Measurements from ENCODE around the gene RHOJ. TPM values are rescaled to one million over a fixed set of nuclear protein-coding genes. Genes with fewer than 3 reads are reported as not detected.

The RHOJ gene
- total and polyA plus RNA-seq, 10 of the 15 experiments (the other 5 are each of a cell fraction or from before 2014, with no cell fraction given), result not detected

GRCh38 chr14:63155511-63156185 lies 48.6 kb upstream of the RHOJ start (continued):
- TF ChIP-seq, protein P1, sequence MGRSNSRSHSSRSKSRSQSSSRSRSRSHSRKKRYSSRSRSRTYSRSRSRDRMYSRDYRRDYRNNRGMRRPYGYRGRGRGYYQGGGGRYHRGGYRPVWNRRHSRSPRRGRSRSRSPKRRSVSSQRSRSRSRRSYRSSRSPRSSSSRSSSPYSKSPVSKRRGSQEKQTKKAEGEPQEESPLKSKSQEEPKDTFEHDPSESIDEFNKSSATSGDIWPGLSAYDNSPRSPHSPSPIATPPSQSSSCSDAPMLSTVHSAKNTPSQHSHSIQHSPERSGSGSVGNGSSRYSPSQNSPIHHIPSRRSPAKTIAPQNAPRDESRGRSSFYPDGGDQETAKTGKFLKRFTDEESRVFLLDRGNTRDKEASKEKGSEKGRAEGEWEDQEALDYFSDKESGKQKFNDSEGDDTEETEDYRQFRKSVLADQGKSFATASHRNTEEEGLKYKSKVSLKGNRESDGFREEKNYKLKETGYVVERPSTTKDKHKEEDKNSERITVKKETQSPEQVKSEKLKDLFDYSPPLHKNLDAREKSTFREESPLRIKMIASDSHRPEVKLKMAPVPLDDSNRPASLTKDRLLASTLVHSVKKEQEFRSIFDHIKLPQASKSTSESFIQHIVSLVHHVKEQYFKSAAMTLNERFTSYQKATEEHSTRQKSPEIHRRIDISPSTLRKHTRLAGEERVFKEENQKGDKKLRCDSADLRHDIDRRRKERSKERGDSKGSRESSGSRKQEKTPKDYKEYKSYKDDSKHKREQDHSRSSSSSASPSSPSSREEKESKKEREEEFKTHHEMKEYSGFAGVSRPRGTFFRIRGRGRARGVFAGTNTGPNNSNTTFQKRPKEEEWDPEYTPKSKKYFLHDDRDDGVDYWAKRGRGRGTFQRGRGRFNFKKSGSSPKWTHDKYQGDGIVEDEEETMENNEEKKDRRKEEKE (IDR thresholded peaks at IDR 0.05), result no peak
- TF ChIP-seq HDAC6 (IDR thresholded peaks at IDR 0.05; ENCODE audit: unreplicated experiment) (no peak), NFYA (IDR thresholded peaks at IDR 0.05; ENCODE audit: borderline replicate concordance, low read depth, low read length) (no peak)

DNA sequence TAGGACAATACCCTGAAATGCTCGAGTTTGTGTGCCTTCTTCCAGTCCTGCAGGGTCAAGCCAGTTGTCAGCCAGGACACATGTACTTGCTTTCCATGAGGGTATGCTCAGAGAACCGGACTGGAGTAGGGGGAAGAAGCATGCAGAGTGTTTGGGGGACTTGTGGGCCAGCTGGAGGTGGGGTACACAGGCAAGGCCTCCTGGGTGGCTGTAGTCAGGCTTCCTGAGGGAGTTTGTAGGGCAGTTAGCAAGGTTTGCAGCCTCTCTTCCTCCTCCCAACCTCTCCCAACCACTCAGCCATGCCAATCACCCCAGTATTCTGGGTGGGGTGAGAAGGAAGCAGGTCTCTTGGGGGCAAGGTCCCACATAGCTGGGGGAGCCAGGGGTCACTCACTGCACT lies 47.0 kb upstream of the RHOJ start:
- ChIA-PET POLR2A (no interaction called here), CTCF (no interaction called here), SMC1A (ENCODE audit: uncharacterized antibody, unreplicated experiment) (no interaction called here), RAD21 (ENCODE audit: unreplicated experiment) (no interaction called here)
- no peaks in the 10 kb centered on the region for H3K36me3 ChIP-seq (ENCODE audit: control insufficient read depth in 2 of 2, insufficient read depth in 2 of 2, low read length in 1 of 2)
- H3K79me2 ChIP-seq (ENCODE audit: control insufficient read depth, insufficient read depth, low read length), result no peaks in the 10 kb centered on the region
- no peak overlapping the region for H3K4me2 ChIP-seq (ENCODE audit: control insufficient read depth, insufficient read depth)
- ATAC-seq, result no peak
- no peak overlapping the region for H3K27ac ChIP-seq (ENCODE audit: control insufficient read depth, insufficient read depth)
- in situ Hi-C loops (cut with MboI) (no loop called here), intact Hi-C loops (cut with micrococcal nuclease; ENCODE audit: unreplicated experiment) (no loop called here)
- H3K9ac ChIP-seq (ENCODE audit: control insufficient read depth, insufficient read depth, low read length), result no peak overlapping the region
- BruUV-seq (replicated peaks), result no TSS peak
- no peak for DNase-seq (ENCODE audit: low read depth, low spot score)
- no peaks in the 10 kb centered on the region for H3K9me3 ChIP-seq (replicated peaks; ENCODE audit: control insufficient read depth, insufficient read depth, low read length)
- H3K4me3 ChIP-seq, result no peak overlapping the region
- no peaks in the 10 kb centered on the region for H3K4me1 ChIP-seq (ENCODE audit: control insufficient read depth, insufficient read depth, low read length)
- H4K20me1 ChIP-seq (ENCODE audit: control insufficient read depth, insufficient read depth), result no peaks in the 10 kb centered on the region
- H2AFZ ChIP-seq (ENCODE audit: control insufficient read depth, low read depth, low read length), result no peak overlapping the region
- FAIRE-seq, result no peak
- WGBS (ENCODE audit: insufficient coverage, insufficient replicate concordance, low lambda C conversion rate, missing lambda C conversion rate), result 2% methylated on average over 2 of the region's 2 CpGs
- H3K27me3 ChIP-seq (replicated peaks in 1 of 2; ENCODE audit: control insufficient read depth in 2 of 2, insufficient read depth in 2 of 2, low read length in 1 of 2), result no peaks in the 10 kb centered on the region
- TF ChIP-seq BACH1 (IDR thresholded peaks at IDR 0.05; ENCODE audit: borderline replicate concordance), result no peak
- no peak for TF ChIP-seq GATAD2B (conservative IDR thresholded peaks at IDR 0.05; ENCODE audit: low read depth)
- TF ChIP-seq, protein P2, sequence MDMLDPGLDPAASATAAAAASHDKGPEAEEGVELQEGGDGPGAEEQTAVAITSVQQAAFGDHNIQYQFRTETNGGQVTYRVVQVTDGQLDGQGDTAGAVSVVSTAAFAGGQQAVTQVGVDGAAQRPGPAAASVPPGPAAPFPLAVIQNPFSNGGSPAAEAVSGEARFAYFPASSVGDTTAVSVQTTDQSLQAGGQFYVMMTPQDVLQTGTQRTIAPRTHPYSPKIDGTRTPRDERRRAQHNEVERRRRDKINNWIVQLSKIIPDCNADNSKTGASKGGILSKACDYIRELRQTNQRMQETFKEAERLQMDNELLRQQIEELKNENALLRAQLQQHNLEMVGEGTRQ (IDR thresholded peaks at IDR 0.05; ENCODE audit: borderline replicate concordance, low read depth, low read length), result no peak
- no peak for TF ChIP-seq NR2C2 (IDR thresholded peaks at IDR 0.05; ENCODE audit: borderline replicate concordance, control insufficient read depth, insufficient read length, low read depth)
- TF ChIP-seq KLF5 (IDR thresholded peaks at IDR 0.05; ENCODE audit: partially characterized antibody), result no peak
- TF ChIP-seq CREB1 (IDR thresholded peaks at IDR 0.05; ENCODE audit: low read depth), result no peak
- no peak for TF ChIP-seq PAX8 (IDR thresholded peaks at IDR 0.05)
- TF ChIP-seq, protein P3, sequence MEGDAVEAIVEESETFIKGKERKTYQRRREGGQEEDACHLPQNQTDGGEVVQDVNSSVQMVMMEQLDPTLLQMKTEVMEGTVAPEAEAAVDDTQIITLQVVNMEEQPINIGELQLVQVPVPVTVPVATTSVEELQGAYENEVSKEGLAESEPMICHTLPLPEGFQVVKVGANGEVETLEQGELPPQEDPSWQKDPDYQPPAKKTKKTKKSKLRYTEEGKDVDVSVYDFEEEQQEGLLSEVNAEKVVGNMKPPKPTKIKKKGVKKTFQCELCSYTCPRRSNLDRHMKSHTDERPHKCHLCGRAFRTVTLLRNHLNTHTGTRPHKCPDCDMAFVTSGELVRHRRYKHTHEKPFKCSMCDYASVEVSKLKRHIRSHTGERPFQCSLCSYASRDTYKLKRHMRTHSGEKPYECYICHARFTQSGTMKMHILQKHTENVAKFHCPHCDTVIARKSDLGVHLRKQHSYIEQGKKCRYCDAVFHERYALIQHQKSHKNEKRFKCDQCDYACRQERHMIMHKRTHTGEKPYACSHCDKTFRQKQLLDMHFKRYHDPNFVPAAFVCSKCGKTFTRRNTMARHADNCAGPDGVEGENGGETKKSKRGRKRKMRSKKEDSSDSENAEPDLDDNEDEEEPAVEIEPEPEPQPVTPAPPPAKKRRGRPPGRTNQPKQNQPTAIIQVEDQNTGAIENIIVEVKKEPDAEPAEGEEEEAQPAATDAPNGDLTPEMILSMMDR (IDR thresholded peaks at IDR 0.05 in 2 of 3, conservative IDR thresholded peaks at IDR 0.05 in 1 of 3; ENCODE audit: control insufficient read depth in 2 of 3, extremely low read depth in 1 of 3, insufficient read depth in 1 of 3, low read depth in 3 of 3, low read length in 3 of 3), result no peak
- no peak for TF ChIP-seq MTA3 (IDR thresholded peaks at IDR 0.05; ENCODE audit: borderline replicate concordance, low read length)
- TF ChIP-seq TBL1XR1 (IDR thresholded peaks at IDR 0.05; ENCODE audit: low read depth, low read length), result no peak
- TF ChIP-seq RB1 (IDR thresholded peaks at IDR 0.05; ENCODE audit: borderline replicate concordance), result no peak
- no peak for TF ChIP-seq HDAC6 (IDR thresholded peaks at IDR 0.05; ENCODE audit: unreplicated experiment)
- TF ChIP-seq, protein P4, sequence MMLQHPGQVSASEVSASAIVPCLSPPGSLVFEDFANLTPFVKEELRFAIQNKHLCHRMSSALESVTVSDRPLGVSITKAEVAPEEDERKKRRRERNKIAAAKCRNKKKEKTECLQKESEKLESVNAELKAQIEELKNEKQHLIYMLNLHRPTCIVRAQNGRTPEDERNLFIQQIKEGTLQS (IDR thresholded peaks at IDR 0.05; ENCODE audit: borderline replicate concordance, extremely low read depth, low read depth, low read length), result no peak
- no peak for TF ChIP-seq MYC (IDR thresholded peaks at IDR 0.05; ENCODE audit: insufficient read depth, insufficient read length, insufficient replicate concordance, low read length, severe bottlenecking)
- TF ChIP-seq MEF2A (IDR thresholded peaks at IDR 0.05; ENCODE audit: insufficient read depth, low read depth, low read length), result no peak
